Measurements from ENCODE around the gene FOXL1.

GRCh38 chr16:86584726-86585721 lies 6.7 kb downstream of the FOXL1 start:
- TF ChIP-seq CTCF (IDR thresholded peaks at IDR 0.05) (no peak), RFX5 (IDR thresholded peaks at IDR 0.05) (no peak)
